Stimulated activated CD8-positive, alpha-beta memory T cell treated with anti-CD3 and anti-CD28 coated beads, Interleukin-7, amount 100 ng/mL, for 4 hours (primary cell): ENCODE measurements around the gene STIM1.
"Not testable (repeated sequence)": the region's sequence is repeated elsewhere in the genome, so short reads cannot be mapped to it uniquely, and the experiment has no call there.

ENCODE experiments used
- DNase-seq, 2 donors: peaks; one replicate each; pipeline ENCODE4 v3.0.0-alpha.2; 2020; ENCODE audit warnings: low read depth in 2 of 2

The STIM1 gene

GRCh38 chr11:3983101-3983500 lies 127.6 kb downstream of the STIM1 start:
- DNase-seq, result no peak

GRCh38 chr11:3984896-3985295 lies 129.4 kb downstream of the STIM1 start:
- peak; percentile 42 to 43 for DNase-seq

- no peak for DNase-seq
Observed at GRCh38 chr11:3985631-3986030, 130.2 kb downstream of the STIM1 start.

GRCh38 chr11:3986301-3986700 lies 130.8 kb downstream of the STIM1 start:
- no peak for DNase-seq

DNA sequence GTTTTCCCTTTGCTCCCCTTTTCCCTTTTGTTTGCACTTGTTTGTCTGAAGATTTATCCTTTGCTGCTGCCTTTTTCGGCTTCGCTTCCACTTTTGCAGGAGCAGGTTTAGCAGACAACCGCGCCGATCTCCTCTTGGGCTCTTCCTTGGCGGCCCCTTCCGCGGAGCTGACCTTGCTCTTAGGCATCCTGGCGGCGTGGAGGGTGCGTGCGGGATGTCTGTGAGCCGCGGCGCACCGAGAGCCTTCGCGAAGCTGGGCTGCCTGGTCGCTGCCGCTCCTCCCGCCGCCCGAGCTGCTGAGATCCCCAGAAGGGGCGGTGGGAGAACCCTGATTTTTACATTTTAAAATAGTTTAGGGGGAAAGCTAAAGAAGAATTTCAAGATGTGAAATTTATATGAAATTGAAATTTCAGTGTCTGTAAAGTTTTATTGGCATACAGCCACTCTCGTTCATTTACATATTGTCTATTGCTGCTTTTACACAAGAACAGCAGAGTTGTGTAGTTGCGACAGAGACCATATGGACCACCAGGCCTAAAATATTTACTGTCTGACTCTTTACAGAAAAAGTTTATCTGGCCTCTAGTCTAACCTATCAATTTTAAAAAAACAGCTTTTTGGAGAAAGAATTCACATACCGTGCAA lies 133.9 kb downstream of the STIM1 start:
- no peak for DNase-seq

DNA sequence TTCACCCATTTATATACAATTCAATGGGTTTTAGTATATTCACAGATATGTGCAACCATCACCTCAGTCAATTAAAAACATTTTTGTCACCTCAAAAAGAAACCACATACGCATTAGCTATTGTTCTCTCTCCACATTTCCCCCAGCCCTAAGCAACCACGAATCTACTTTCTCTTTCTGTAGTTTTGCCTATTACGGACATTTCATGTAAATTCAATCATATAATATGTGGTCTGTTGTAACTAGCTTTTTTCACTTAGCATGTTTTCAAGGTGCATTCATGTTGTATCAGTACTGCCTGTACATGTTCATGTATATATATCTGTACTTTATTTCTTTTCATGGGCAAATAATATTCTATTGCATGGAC lies 134.4 kb downstream of the STIM1 start:
- no peak for DNase-seq

DNA sequence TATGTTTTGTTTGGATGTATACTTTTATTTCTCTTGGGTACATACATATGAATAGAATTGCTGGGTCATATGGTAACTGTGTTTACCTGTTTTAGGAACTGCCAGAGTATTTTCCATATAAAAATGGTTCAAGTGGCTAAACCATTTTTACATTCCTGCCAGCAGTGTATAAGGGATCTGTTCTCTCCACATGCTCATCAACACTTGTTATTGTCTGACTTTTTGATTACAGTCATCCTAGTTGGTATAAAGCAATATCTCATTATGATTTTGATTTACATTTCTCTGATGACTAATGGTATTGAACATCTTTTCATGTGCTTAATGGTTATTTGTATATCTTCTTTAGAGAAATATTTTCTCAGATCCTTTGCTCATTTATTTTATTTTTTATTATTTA lies 134.9 kb downstream of the STIM1 start:
- no peak for DNase-seq

- no peak for DNase-seq
Observed at GRCh38 chr11:3992964-3993363, 137.5 kb downstream of the STIM1 start.

DNA sequence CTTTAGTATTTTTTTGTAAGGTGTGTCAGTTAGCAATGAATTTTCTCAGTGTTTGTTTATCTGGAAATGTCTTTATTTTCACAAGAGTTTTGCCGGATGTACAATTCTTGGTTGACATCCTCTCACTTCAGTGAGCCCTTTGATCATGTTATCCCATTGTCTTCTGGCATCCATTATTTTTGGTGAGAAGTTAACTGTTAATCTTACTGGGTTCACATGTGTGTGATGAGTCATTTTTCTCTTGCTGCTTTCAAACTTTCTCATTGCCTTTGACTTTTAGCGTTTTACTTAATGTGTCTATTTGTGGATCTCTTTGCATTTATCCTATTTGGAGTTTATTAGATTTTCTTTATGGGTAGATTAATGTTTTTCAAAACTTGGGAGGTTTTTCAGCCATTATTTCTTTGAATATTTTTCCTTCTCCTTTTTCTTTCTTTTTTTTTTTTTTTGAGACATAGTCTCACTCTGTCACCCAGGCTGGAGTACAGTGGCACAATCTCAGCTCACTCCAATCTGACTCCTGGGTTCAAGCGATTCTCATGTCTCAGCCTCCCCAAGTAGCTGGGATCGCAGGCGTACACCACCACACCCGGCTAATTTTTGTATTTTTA lies 138.7 kb downstream of the STIM1 start:
- no peak for DNase-seq

DNA sequence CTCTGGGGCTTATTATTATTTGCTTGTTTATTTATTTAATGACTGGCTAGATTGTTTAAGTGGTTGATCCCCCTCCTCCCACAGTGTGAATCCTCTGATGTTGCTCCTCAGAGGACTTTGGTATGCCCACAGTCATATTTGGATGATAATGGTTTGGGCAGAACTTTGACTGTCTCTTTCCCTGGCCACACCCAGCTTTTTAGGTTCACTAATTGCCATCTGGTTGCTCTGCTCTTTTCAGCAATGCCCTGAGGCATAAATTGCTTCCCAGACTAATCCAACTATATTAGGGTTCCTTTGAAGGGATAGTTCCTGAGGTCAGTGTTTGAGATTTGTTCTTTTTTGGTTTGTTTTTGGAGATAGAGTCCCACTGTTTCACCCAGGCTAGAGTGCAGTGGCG lies 139.8 kb downstream of the STIM1 start:
- no peak for DNase-seq

DNA sequence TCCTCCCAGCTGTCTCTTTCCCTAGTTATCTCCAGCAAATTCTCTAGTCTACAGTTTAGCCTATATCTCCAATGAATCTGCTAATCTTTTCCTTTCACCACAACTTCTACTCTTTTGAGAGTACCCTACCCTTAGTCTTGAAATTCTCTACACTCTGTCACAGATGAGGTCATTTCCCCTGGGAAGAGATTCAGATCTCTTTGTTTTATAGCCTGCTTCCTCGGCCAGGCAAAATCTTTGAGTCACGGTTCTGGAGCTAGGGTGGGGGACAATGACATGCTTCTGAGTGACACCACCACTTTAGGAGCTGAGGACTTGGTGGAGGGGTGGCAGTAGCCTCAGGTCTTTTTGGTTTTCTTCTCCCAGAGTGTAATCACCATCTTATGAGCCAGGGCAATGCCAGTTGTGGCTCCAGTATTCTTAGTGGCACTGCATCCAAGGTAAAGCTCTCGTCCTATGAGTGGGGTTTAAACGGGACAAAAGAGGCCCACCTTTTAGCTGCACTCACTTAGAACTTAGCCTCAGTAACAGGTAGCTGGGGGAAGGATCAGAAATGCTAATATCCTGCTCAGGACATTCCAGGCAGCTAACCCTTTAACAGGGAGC lies 140.6 kb downstream of the STIM1 start:
- DNase-seq, result no peak

DNA sequence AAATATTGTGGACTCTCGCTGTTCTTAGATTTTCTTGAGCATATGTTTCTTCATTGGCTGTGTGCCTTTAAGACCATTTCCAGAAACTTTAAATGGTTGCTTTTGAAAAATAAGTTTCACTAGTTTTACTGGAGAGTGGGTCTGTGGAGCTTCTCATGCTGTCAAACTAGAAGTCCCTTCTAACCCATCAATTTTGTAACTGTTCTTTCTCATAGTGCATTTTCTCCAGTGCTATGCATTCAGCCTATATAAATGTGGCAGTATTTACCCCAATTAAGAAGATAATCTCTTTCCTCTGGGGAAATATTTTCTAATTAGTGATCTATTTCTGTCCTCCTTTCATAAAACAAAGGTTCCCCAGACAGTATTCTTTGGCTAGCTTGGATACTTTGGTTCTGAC lies 141.2 kb downstream of the STIM1 start:
- DNase-seq, result no peak

DNA sequence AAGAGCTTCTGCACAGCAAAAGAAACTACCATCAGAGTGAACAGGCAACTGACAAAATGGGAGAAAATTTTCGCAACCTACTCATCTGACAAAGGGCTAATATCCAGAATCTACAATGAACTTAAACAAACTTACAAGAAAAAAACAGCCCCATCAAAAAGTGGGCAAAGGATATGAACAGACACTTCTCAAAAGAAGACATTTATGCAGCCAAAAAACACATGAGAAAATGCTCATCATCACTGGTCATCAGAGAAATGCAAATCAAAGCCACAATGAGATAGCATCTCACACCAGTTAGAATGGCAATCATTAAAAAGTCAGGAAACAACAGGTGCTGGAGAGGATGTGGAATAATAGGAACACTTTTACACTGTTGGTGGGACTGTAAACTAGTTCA lies 149.3 kb downstream of the STIM1 start:
- not testable (repeated sequence) for DNase-seq

- no peak for DNase-seq
Observed at GRCh38 chr11:4006946-4007680, 151.6 kb downstream of the STIM1 start.

GRCh38 chr11:4008116-4008515 lies 152.7 kb downstream of the STIM1 start:
- no peak for DNase-seq

GRCh38 chr11:4016602-4017001 lies 161.1 kb downstream of the STIM1 start:
- DNase-seq, result not testable (repeated sequence)

GRCh38 chr11:4017129-4017528 lies 161.7 kb downstream of the STIM1 start:
- DNase-seq, result no peak

DNA sequence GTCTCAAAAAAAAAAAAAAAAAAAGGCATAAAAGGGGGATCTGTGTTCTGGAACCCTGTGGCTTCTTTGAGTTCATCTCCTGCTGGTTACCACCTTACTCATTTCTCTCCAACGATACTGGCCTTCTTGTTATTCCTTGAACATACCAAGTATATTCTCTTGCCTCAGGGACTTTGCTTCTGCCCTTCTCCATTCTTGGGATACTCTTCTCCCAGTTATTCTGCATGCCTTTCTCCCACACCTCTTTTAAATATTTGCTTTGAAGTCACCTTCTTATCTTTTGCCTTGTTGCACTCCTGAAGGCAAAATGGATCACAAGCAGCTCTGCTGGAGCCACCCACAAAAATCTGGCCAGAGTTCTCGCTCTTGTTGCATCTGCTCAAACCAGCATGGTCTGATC lies 163.2 kb downstream of the STIM1 start:
- DNase-seq, result no peak

DNA sequence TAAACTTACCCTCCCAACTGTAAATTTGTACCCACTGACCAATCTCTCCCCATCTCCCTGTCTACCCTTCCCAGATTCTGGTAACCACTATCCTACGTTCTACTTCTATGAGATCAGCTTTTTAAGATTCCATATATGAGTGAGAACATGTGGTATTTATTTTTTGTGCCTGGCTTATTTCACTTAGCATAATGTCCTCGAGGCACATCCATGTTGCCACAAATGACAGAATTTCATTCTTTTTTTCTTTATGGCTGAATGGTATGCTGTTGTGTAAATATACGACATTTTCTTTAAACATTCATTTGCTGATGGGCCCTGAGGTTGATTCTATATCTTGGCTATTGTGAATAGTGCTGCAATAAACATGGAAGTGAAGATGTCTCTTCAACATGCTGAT lies 164.4 kb downstream of the STIM1 start:
- DNase-seq, result no peak

DNA sequence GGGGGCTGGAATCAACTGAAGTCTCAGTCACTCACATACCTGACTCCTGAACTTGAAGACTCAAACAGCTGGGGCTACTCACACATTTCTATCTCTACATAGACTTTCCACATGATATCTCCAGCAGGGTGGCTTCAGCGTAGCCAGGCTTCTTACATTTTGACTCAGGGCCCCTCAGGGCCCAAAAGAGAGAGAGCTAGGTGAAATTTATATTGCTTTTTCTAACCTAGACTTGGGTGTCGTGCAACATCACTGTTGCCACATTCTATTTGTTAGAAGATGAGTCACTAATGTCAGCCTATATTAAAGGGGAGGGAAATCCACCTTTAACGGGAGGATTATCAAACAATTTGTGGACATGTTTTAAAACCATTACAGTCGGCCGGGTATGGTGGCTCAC lies 167.2 kb downstream of the STIM1 start:
- no peak for DNase-seq

DNA sequence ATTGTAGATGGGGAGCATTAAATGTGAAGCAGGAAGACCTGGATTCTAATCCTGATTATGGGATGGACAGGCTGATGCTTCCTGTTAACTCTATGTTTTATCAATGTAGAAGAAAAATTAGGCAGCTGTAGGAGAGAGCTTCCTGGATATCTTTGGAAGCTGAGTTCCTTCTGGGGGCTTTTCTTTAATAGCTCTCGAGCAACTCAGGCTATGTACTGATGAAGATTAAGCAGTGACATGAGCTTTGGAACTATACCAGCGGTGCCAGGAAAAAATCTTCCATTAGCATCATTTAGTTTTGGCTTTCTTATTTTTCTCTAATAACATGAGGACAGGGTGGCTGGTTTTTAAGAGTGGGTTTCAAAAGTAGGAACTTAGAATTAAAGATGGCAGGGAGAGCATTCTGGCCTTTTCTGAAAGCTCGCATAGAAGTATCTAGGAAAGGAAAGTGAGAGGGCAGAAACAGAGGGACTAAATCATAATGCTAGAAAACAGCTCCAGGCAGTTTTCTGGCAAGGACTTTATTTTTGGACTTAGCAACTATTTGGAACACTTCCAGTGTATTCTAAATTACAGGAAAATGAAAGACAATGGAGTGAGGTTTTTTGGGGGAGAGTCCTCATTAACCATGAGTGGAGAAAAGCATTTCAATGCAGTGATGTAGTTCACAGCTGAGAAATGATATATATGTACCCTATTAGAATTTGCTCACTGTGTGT lies 169.9 kb downstream of the STIM1 start:
- DNase-seq, result no peak

GRCh38 chr11:4025967-4026324 lies 170.5 kb downstream of the STIM1 start:
- no peak for DNase-seq
